ENCODE measurements around the gene FRK.
A peak's percentile ranks its signal among the peaks of the same experiment; 100 is the strongest.
"Not testable (repeated sequence)": the region's sequence is repeated elsewhere in the genome, so short reads cannot be mapped to it uniquely, and the experiment has no call there.

FRK gene, protein sequence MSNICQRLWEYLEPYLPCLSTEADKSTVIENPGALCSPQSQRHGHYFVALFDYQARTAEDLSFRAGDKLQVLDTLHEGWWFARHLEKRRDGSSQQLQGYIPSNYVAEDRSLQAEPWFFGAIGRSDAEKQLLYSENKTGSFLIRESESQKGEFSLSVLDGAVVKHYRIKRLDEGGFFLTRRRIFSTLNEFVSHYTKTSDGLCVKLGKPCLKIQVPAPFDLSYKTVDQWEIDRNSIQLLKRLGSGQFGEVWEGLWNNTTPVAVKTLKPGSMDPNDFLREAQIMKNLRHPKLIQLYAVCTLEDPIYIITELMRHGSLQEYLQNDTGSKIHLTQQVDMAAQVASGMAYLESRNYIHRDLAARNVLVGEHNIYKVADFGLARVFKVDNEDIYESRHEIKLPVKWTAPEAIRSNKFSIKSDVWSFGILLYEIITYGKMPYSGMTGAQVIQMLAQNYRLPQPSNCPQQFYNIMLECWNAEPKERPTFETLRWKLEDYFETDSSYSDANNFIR

DNA sequence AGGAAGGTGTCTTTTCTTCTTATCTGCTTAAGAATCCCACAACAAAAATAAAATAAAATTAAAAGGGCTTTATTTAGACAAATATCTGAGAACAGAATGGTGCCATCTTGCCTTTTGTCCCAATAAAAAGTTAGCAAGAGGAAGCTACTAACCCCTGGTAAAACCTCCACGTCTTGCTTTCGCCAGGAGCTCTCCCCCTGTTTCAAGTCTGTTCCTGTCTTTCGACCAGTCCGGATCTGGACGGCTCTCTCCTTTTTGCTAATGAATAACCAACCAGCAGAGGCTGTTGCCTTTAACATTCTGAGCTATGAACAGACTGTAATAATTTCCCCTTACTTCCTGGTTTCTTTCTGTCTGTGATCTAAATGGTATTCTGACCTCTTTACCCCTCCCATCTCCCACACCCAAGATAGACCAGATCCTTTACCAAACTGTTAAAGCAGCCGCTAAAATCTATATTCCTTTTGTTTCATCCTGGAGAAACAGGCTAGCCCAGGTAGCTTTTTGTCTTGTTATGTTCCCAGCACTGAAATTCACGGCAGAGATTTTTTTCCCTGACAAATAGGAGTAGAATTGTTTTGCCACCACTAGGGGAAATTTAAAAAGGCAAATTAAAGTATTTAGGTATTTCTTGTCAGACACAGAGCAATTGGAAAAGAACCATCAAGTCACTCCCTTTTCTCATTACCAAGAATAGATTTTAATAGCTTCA lies at the start of gene FRK:
Gene FRK (minus strand): TSS at position 320 of the 712 bp plus-strand sequence. CDS start 580 bp downstream, outside the sequence.
- DNase-seq = no peak

- no peak for DNase-seq
These were observed 48.1 kb upstream of the FRK start for GRCh38 chr6:116108836-116109235.

GRCh38 chr6:116106146-116106545 lies 45.5 kb upstream of the FRK start:
- DNase-seq = no peak

DNA sequence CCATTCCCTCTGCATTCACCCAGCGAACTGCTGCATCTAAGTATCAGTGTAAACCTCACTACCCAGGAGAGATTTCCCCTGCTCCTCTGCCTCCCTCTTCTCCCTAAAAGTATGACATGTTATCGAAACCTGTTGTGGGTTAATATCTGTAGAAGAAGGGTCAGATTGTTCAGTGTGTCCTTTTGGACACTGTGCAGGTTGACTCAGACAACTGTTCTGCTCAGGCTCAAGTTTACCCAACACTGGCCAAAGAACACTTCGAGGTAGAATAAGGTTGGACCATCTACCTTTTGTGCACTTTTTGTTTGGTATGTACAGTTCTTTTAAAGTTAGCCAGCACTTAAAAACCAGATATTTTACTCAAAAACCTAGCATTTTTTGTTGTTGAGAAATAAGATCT lies 44.6 kb upstream of the FRK start:
- no peak for DNase-seq

DNA sequence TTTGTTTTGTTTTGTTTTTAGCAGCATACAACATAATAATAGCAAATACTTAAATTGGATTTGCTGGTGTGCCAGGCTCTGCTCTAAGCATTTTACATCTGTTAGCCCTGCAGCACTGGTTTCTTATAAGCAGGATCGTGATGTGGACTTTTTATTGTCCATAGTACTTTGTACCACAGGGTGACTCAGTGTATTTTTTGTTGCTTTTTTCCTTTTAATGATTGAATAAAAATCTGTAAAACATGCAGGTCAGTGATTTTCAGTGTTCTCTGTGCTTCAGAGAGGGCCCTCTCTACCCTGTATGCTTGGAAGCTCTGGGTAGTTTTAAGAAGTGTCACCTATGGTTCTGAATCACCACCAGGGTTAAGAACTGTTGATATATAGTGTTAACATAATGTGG lies 43.9 kb upstream of the FRK start:
- DNase-seq = no peak

DNA sequence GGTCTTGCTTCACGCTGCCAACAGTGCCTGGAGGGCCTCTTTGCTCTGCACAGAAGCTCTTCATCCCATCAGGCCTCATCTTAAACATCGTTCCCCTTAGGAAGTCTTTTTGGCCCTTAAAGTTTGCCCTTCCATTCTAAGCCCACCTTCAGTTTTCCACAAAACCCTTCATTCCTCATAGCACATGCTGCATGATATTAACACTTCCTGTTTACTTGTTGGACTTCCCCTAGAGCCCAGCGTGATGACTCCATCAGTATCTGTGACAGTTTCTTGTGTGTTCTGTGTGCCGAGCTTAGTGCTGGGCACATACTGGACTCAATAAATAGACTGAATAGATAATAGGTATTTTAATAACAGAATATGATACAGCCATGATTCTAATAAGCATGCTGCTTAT lies 42.2 kb upstream of the FRK start:
- DNase-seq = no peak

- DNase-seq = no peak
These were observed 41.1 kb upstream of the FRK start for GRCh38 chr6:116101790-116102189.

GRCh38 chr6:116101302-116101718 lies 40.6 kb upstream of the FRK start:
- no peak for DNase-seq

- DNase-seq = peak; percentile 82
These were observed 40.0 kb upstream of the FRK start, which contains the start of gene NT5DC1 for GRCh38 chr6:116100419-116101301. Gene NT5DC1 (plus strand): TSS chr6:116100853. CDS start chr6:116100931, 78 bp downstream.

DNA sequence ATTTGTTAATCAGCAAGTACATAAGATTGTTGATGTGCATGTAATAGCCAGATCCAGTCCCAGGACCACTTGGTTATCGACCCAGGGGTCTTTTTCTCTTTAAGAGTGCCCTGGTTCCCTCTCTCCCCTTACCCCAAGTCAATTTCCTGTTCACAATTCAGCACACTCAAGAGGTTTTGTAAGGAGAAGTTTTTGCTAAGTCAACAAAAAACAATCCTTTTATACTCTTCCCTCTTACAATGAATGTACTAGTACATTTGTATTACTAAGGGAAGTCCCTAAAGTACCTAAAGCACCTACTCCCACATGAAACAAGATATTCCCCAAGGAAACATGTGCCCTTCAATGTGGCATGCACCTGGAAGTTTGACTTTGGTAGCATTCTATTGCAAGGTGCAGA lies 38.3 kb upstream of the FRK start:
- no peak for DNase-seq

GRCh38 chr6:116096979-116097816 lies 36.5 kb upstream of the FRK start:
- DNase-seq = no peak

GRCh38 chr6:116096048-116096759 lies 35.5 kb upstream of the FRK start:
- DNase-seq = not testable (repeated sequence)

GRCh38 chr6:116094041-116094440 lies 33.4 kb upstream of the FRK start:
- DNase-seq = no peak

GRCh38 chr6:116090251-116090650 lies 29.6 kb upstream of the FRK start:
- DNase-seq = no peak

DNA sequence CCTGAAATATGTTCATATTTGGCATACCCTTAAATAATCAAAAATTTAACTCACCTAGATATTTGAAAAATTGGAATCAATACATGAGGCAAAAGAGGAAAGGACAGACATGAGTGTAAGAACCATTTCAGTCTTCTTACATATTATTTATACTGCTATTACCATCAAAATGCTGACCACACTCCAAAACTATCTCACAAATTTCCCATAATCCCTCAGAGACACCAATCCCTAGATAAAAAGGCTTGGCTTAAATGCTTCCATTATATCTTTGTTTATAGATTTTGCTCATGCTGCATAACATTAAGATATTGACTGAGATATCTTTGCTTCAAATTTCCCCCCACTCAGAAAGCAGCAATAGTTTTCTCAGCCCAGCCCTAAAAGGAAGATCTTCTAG lies 28.3 kb upstream of the FRK start:
- DNase-seq = no peak

GRCh38 chr6:116087437-116088027 lies 26.8 kb upstream of the FRK start:
- DNase-seq = no peak

DNA sequence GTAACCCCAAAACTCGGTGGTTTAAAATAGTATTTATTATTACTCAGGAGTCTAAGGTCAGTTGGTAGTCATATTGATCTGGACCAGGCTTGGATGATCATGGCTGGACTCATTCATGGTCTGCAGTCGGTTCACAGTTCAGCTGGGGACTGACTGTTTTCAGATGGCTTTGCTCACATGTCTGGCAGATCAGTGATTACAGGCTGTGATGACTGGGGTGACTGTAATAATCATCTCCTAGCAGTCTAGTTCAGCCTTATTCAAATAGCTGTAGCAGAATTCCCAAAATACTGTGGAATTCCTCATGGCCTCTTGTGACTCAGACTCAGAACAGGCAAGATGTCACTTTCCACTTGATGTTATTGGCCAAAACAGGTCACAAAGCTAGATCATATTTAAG lies 23.6 kb upstream of the FRK start:
- no peak for DNase-seq

DNA sequence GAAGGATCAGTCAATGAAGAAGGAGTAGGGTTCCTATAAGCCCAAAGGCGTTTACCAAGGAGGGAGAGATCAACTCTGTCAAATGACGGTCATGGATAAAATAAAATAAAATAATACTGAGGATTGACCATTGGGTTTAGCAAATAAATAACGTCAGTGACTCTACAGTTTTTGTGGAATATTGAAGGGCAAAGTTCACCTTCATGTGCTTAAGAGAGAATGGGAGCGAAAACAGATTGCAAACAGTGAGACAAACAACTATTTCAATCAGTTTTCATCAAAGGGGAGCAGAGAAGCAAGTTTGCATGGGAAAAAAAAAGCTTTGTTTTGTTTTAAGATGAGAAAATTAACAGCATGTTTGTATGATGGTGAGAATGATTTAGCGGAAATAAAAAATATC lies 22.4 kb upstream of the FRK start:
- DNase-seq = no peak

GRCh38 chr6:116078945-116079344 lies 18.3 kb upstream of the FRK start:
- no peak for DNase-seq

DNA sequence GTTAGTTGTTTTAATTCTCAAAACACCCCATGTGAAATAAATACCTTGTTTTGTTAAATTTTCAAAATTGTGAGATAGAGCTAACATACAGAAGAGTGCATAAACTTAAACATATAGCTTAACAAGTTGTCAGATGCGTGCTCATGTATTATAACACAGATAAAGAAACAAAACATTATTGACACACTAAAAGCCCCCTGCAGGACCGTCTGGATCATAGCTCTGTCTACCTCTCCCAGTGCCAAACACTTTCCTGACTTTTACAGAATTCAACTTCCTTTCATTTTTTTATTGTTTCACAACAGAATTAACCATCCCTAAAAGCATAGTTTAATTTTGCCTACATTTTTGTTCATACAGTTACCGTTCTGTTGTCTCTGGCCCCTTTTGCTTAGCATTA lies 17.8 kb upstream of the FRK start:
- DNase-seq = no peak
